ENCODE data around the gene ZBTB7C. TPM values are rescaled to one million over a fixed set of nuclear protein-coding genes. Genes with fewer than 3 reads are reported as not detected.

ZBTB7C gene
- polyA plus RNA-seq, 6 donors from 2014 or later = not detected

DNA sequence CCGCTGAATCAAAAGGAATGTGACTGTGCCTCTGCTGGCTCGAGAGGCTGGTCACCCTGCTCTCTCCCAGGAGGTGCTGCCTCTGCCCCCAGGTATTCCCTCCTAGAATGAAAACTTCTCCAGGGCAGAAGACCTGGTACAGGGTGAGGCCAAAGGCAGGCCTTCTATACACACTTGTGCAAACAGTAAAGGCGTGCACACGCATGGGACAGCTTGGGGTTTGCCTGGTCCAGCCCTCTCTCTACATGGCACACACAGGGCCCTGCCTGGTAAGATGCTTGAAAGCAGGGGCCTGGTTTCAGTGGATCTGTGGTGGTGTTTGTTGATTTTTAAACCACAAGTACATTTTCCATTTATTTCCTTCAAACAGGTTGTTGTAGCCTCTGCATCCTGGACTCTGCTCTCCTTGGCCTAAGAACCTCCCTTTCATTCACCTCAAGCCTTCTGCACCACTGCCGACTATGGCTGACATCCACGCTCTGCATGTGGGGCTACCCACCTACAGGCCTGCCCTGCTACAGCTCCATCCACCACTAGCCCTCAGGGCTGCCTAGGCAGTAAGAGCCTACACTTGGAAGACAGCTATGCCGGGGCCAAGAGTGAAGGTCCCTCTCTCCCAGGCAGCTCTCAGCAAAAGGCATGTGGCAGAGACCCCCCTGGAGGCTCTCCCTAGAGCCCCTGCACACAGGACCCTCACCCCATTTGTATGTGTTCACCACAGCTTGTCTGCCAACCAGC is 190.7 kb downstream of the ZBTB7C start:
- ATAC-seq (ENCODE audit: low read depth in 2 of 2) (no peak), DNase-seq (no peak)
- Mint-ChIP-seq H3K9me3 (peaks cover 0 to 3% (median 0%) of the 10 kb centered on the region in 7 donors), H3K27me3 (no peaks in the 10 kb centered on the region), H3K4me3 (no peak overlapping the region), H3K27ac (no peak overlapping the region), H3K36me3 (no peaks in the 10 kb centered on the region), H3K4me1 (no peaks in the 10 kb centered on the region)

DNA sequence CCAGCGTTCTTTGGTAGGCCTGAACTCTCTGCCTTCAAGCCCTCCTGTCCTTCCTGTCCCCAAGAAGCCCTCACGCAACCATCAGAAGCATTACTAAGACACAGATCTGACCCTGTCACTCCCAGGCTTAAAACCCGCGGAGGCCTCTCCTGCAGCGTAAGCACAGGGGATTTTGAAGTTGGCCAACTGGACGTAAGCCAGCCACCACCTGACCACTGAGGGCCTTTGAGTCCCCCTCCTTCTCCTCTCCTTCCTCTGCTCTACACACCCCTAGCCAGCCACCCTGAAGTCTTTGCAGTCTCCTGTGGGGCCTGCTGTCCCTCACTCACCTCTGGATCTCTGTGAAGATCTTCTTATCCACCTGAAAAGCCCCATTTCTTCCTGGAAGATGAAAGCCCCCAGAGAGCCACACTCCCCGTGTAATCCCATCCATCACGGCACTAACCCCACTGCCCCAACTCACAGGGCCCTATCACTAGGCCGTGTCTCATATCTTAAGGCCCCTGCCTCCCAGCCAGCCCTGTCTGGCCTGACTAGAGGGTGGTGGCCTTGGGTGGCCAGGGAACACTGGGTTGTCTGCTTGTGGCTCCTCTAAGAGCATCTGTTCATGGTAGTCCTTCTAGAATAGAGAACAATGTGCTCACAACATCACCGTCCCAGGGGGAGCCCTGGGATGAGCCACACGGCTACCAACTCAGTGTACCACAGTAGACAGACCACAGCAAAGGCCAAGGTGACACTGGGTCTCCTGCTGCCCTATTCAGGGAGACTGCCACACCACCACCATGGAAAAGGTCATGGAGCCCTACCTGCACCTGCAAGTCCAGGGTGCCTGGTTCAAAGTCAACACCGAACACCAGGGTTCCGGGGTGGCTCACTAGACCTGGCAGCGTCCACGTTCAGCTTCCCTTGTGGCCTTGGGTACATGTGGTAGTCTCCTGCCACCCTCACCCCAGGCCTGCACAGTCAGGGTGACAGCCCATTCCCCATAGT is 191.6 kb downstream of the ZBTB7C start:
- no peak overlapping the region for H3K27ac Mint-ChIP-seq
- no peak for ATAC-seq (ENCODE audit: low read depth in 2 of 2)
- H3K4me3 Mint-ChIP-seq = no peak overlapping the region
- DNase-seq = no peak
- peaks cover 0 to 3% (median 0%) of the 10 kb centered on the region in 7 donors for H3K9me3 Mint-ChIP-seq
- H3K36me3 Mint-ChIP-seq = no peaks in the 10 kb centered on the region
- no peaks in the 10 kb centered on the region for H3K27me3 Mint-ChIP-seq
- H3K4me1 Mint-ChIP-seq = no peaks in the 10 kb centered on the region

DNA sequence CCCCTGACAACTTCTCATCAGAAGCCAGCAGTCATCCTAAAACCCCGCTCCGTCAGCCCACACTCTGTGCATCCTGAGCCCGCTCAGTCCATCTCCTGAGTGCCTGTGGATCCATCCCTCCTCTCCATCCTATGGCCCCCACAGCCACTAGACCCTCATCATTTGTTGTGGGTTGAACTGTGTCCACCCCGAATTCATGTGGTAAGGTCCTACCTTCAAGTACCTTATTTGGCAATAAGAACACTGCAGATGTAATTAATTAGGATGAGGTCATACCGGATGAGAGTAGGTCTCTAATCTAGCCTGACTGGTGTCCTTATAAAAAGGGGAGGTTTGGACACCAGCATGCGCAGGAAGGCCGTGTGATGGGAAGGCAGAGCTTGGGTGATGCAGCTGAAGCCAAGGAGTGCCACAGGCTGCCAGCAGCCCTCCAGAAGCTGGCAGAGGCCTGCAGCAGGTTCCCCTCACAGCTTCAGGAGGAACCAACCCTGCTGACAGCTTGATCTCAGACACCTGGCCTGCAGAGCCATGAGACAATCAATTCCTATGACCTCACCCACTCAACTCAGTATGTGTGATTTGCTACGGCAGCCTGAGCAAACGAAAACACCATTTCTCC is 192.4 kb downstream of the ZBTB7C start:
- DNase-seq (no peak), ATAC-seq (ENCODE audit: low read depth in 2 of 2) (no peak)
- H3K9me3 Mint-ChIP-seq = peaks cover 0 to 3% (median 0%) of the 10 kb centered on the region in 7 donors
- no peak overlapping the region for H3K4me3 Mint-ChIP-seq
- H3K27me3 Mint-ChIP-seq = no peaks in the 10 kb centered on the region
- no peaks in the 10 kb centered on the region for H3K4me1 Mint-ChIP-seq
- no peaks in the 10 kb centered on the region for H3K36me3 Mint-ChIP-seq
- no peak overlapping the region for H3K27ac Mint-ChIP-seq

DNA sequence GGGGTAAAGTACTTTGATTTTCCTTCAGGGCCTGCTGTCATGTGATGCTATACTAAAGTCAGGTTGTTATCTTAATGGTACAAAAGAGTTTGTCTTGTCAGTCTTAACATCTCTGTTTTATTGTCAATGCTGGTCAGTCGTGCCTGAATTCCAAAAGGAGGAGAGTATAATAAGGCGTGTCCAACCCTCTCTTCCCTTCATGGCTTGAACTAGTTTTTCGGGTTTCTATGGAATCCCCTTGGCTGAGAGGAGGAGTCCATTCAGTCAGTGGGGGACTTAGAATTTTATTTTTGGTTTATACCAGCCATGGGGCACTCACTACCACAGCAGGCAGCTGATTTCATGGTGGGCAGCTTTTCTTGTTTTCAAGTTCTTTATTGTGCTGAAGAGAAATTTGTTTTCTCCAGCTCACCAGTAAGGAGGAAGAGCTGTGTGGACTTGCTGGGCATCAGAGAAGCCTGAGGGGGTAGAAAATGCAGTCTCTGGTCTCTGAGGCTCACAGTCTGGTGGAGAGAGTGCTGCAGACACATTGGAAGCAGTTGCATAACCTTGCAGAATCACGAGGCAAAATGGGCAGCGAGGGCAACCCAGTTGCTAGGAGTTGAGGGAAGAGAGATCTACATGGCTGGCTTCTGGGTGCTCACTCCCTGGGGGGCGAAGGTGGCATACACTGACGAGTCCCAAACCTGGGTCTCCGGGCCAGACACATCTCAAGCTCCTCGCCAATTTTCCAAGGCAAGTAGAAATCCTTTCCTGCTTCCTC is 193.1 kb downstream of the ZBTB7C start:
- H3K4me1 Mint-ChIP-seq = no peaks in the 10 kb centered on the region
- ATAC-seq (ENCODE audit: low read depth in 2 of 2) (no peak), DNase-seq (no peak)
- no peak overlapping the region for H3K27ac Mint-ChIP-seq
- no peak overlapping the region for H3K4me3 Mint-ChIP-seq
- no peaks in the 10 kb centered on the region for H3K27me3 Mint-ChIP-seq
- no peaks in the 10 kb centered on the region for H3K36me3 Mint-ChIP-seq
- peaks cover 0 to 10% (median 0%) of the 10 kb centered on the region in 7 donors for H3K9me3 Mint-ChIP-seq

DNA sequence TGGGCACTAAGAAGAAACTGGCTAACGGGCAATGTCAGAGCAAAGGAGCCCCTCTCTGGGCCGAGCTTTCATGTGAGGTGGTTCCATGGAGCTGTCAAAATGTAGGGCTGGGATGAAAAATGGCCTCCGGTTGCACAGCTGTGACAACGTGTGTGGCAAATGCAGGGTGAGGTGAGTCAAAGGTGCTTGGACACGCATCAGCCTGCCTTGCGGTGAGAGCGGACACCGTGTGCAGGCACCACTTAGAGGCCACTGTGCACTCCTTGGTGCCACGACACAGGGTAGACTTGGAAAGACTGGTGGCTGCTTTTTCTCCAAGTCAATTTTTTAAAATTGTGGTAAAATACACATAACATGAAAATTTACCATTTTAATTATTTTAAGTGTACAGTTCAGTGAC is 195.4 kb downstream of the ZBTB7C start:
- no peak overlapping the region for H3K27ac Mint-ChIP-seq

DNA sequence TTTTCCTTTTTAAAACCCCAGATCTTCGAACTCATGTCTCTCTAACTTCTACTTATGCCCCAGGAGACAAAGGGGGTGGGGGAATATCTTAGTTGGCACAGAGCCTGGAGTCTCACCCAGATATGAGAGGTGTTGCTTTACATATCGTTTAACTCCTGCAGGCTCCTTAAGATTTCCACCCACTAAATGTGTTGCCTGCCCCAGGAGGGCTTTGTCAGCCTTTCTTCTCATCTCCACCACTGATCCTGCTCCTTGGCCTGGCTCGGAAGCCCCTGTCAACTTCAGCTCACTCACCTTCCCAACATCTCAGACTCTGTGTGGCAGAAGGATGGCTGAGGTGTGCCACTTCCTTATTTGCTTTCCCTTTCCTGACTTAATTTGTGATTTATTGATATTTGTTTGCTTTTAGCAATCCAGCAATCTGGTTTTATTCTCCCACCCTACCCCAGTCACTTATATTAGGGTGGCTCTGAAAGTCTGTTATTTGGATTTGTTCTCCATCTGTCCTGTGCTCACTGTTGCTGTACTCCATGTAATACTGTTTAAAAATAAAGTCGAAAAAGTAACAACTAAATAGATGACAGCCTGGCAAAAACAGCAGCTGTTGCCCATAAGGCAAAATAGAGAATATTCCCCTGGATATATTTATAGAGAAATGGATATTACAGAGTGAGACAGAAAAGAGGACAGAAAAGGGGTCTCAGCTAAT is 200.6 kb downstream of the ZBTB7C start:
- Mint-ChIP-seq H3K27ac (peak overlapping the region in 1 of 6 donors; percentile 48), H3K27me3 (peaks cover 25 to 36% (median 28%) of the 10 kb centered on the region in 3 donors), H3K4me1 (no peaks in the 10 kb centered on the region), H3K36me3 (no peaks in the 10 kb centered on the region), H3K9me3 (peaks cover 0 to 13% (median 0%) of the 10 kb centered on the region in 7 donors), H3K4me3 (no peak overlapping the region)
- ATAC-seq (ENCODE audit: low read depth in 2 of 2) (no peak), DNase-seq (no peak)

More for the DNA sequence above, 195.4 kb downstream of the ZBTB7C start:
- no peak overlapping the region for H3K4me3 Mint-ChIP-seq
- ATAC-seq (ENCODE audit: low read depth in 2 of 2) = no peak
- DNase-seq = no peak
- H3K4me1 Mint-ChIP-seq = no peaks in the 10 kb centered on the region
- peaks cover 0 to 3% (median 2%) of the 10 kb centered on the region in 3 donors for H3K27me3 Mint-ChIP-seq
- peaks cover 0 to 13% (median 0%) of the 10 kb centered on the region in 7 donors for H3K9me3 Mint-ChIP-seq
- no peaks in the 10 kb centered on the region for H3K36me3 Mint-ChIP-seq

DNA sequence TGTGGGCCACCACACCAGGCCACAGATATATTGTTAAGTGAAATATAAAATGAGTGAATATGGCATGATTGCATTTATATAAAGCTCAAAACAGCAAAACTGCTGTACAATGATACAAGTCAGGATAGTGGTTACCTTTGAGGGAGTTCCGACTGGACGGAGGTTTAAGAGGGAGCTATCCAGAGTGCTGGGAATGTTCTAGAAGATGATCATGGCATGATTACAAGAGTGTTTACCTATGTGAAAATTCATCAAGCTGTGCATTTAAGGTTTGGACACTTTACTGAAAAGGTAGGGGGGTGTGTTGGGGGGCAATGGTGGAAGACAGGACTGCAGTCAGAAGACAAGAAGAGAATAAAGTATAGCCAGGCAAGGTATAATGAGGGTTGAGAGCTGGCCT is 201.4 kb downstream of the ZBTB7C start:
- ATAC-seq (ENCODE audit: low read depth in 2 of 2) = no peak
- peaks cover 0 to 13% (median 0%) of the 10 kb centered on the region in 7 donors for H3K9me3 Mint-ChIP-seq

DNA sequence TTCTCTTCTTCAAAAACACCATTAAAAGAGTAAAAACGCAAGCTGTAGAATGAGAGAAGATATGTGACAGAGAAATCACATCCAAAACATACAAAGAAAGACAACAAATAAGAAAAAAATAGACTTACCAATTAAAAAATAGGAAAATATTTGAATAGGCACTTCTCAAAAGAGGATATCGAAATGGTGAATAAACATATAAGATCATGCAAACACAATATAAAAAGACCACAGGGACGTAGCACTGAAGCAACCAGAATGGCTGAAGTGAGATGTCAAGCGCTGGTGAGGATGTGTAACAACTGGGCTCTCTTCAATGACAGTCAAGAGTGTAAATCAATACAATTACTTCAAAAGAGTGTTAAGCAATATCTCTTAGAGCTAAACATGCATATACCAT is 202.3 kb downstream of the ZBTB7C start:
- ATAC-seq (ENCODE audit: low read depth in 2 of 2) (no peak), DNase-seq (no peak)
- no peak overlapping the region for H3K4me3 Mint-ChIP-seq
- peaks cover 0 to 13% (median 0%) of the 10 kb centered on the region in 7 donors for H3K9me3 Mint-ChIP-seq
- peaks cover 0 to 4% (median 0%) of the 10 kb centered on the region in 3 donors for H3K4me1 Mint-ChIP-seq
- H3K27ac Mint-ChIP-seq = no peak overlapping the region
- peaks cover 30 to 46% (median 31%) of the 10 kb centered on the region in 3 donors for H3K27me3 Mint-ChIP-seq
- peaks cover 0 to under 1% of the 10 kb centered on the region in 2 donors for H3K36me3 Mint-ChIP-seq

More for the DNA sequence above, 201.4 kb downstream of the ZBTB7C start:
- H3K27ac Mint-ChIP-seq = no peak overlapping the region
- H3K36me3 Mint-ChIP-seq = no peaks in the 10 kb centered on the region
- H3K27me3 Mint-ChIP-seq = peaks cover 25 to 42% (median 28%) of the 10 kb centered on the region in 3 donors
- no peak for DNase-seq
- H3K4me3 Mint-ChIP-seq = no peak overlapping the region
- H3K4me1 Mint-ChIP-seq = peaks cover 0 to 4% (median 0%) of the 10 kb centered on the region in 3 donors

DNA sequence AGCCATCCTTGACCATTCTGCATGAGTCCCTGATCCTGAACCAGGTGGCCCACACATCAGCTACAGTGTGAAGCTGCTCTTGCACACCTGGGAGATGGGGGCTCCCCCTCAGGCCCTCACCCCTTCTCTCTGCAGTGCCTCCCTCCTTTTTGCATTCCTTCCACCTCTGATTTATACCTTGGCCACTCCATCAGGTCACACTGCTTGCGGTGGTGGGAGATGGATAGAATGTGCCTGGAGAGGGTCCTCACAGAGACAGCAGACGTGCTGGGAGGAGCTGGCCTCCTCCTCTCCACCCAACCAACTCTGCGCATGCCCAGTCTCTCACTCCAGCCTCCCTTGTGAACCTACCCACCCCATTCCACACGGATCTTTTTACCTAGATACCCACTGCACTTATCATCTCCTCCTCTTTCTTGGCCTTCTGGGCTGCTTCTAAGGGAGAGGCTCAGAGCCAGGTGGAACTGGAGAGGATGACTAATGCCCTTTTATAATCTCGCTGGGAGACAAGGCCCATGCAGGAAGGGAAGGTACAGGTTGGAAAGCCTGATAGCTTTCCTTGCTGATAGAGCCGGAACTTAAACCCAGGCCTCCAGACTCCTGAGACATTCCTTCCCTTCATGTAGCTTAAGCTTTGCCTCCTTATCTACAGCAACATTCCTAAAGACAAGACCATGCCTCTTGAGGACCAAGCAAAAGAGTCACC is 205.1 kb downstream of the ZBTB7C start:
- no peak overlapping the region for H3K4me3 Mint-ChIP-seq

DNA sequence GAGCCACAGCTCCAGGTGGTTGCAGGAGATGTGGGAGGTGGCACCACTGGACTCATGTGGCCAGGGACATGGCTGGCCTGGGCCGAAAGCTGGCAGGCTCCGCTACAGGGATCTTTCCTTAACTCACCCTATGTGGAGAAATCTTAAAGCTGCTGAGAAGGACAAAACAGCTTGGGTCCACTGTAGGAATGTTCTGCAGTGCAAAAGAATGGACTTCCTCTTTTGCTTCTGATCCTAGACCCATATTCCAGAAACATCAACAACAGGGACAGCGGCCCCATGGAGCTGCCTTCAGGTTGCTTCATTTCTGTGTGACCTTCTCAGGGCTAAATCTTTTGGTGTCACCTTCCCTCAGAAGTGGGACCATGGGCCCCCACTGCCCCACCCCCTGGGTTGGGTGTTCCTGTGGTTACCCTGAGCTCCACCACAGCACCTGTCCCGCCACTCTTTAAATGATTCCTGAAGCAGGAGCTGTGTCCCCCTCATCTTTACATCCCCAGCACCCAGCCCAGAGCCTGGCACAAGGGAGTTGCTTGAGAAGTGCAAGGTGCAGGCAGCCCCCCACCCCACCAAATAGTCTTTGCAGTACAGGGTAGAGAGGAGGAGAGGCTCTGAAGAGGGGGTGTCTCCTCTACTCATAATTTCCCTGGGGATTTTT is 205.8 kb downstream of the ZBTB7C start:
- H3K27me3 Mint-ChIP-seq = peaks cover 49 to 69% (median 55%) of the 10 kb centered on the region in 3 donors
- ATAC-seq (ENCODE audit: low read depth in 2 of 2) = no peak
- peaks cover 0 to 8% (median under 1%) of the 10 kb centered on the region in 7 donors for H3K9me3 Mint-ChIP-seq
- peaks cover 0 to 4% (median 0%) of the 10 kb centered on the region in 3 donors for H3K4me1 Mint-ChIP-seq
- no peak for DNase-seq
- peaks cover 0 to 5% of the 10 kb centered on the region in 2 donors for H3K36me3 Mint-ChIP-seq
- no peak overlapping the region for H3K4me3 Mint-ChIP-seq
- H3K27ac Mint-ChIP-seq = no peak overlapping the region

More for the DNA sequence above, 205.1 kb downstream of the ZBTB7C start:
- Mint-ChIP-seq H3K27me3 (peaks cover 50 to 69% (median 54%) of the 10 kb centered on the region in 3 donors), H3K27ac (no peak overlapping the region), H3K4me1 (peaks cover 0 to 4% (median 0%) of the 10 kb centered on the region in 3 donors), H3K36me3 (peaks cover 0 to 5% of the 10 kb centered on the region in 2 donors), H3K9me3 (peaks cover 0 to 3% (median 0%) of the 10 kb centered on the region in 7 donors)
- DNase-seq (no peak), ATAC-seq (ENCODE audit: low read depth in 2 of 2) (no peak)
